NCI-H2171 (cell line): ENCODE data around the gene PLXNA1.

Experiments used
- DNase-seq: peaks from one replicate; lab custom pipeline; 2025; lab: John Stamatoyannopoulos, UW

Gene PLXNA1

DNA sequence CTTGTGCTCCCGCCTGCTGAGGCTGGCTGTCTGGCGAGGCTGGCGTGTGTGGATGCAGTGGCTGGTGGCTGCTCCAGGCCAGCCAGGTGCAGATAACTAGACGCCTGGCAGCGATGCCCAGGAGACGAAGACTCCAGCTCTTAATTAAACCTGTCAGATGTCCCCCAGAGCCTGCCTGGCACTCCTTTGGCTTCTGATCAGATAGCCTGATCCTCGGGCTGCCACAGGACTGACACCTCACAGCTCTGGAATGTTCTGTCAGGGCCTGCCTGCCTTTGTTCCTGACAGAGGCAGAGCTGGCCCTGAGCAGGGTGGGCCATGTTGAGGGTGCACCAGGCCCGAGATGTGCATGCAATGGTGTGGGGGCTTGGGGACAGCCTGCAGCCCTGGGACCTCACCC, 36.5 kb downstream of the PLXNA1 start:
- no peak for DNase-seq

DNA sequence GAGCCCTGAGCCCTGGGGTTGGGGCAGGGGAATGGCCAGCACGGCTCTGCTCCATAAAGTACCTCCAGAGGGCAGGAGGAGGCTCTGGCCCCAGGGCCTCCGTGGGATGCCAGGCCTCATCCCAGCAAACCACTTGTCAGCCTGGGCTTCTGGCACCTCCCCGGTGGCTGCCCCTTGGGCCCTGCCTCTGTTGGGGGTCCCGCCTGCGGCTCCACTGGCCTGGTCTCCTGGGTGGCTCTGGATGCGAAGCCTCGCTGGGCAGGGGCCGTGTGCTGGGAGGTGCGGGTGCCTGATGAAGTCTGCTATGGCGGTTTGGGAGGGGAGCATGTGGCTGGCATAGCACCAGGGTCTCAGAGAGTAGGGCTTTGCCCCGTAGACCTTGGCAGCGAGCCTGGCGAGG, 37.6 kb downstream of the PLXNA1 start:
- no peak for DNase-seq

DNA sequence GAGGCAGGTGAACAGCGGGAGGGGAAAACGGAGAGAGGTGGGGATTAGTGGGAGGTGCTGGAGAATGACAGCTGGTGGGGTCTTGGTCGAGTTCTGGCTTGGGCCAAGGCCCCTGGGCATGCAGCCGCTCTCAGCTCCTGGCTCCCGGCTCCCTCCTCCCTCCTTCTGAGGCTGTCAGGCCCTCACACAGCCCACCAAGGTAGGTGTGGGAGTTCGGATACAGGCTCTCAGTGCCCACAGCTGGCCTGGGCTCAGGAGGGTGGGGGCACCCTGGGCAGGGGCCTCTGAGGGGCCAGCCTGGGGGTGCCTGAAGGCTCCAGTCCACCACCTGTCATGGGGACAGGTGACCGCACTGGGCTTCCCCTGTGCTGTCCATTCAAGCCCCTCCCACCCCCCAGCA, 39.9 kb downstream of the PLXNA1 start:
- no peak for DNase-seq

DNA sequence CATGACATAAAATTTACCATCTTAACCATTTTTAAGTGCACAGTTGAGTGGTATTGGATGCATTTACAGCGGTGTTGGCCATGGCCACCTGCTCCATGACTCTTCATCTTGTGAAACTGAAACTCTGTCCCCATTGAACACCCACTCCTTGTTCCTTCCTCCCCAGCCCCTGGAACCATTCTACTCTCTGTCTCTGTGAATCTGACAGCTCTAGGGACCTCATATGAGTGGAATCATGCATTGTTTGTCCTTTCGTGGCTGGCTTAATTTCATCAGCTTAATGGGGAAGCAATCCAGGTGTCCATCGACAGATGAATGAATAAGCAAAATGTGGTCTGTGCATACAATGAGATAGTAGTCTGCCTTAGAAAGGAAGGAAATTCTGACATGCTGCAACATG, 42.5 kb downstream of the PLXNA1 start:
- DNase-seq: no peak

DNA sequence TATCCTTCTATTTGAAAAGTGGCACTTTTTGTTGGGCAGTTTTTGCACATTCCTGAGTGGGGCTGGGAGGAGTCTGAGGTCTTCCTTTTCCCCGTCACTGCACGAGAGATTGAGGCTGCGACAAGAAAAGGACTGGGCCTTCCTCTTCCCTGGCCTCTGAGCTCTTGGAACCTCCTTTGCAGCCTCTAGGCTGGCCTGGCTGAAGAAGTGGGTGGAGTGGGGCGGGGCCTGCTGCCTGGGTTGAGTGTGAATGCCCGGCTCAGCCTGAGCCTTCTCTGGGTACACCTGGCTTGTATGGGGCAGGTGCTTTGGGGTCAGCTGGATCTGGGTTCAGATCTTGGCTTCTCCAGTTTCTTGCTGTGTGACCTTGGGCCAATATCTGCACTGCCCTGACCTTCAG, 43.1 kb downstream of the PLXNA1 start:
- no peak for DNase-seq

DNA sequence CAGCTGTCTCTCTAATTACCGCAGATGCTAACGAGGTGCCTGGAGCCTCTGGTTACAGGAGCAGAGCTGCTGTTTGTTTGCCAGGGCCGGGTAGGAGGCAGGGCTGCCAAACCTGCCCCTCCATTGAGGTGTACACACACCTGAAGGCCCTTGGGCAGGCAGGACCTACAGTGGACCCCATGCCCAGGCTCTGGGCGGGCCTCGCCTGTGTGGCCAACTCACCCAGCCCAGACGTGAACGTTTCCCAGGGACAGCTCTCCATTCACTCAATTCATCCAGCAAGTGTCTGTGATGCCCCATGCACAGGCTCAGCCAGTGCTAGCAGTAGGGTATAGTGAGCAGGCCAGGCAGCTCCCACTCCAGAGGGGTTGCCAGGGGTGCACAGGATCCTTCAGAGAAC, 43.7 kb downstream of the PLXNA1 start:
- no peak for DNase-seq

DNA sequence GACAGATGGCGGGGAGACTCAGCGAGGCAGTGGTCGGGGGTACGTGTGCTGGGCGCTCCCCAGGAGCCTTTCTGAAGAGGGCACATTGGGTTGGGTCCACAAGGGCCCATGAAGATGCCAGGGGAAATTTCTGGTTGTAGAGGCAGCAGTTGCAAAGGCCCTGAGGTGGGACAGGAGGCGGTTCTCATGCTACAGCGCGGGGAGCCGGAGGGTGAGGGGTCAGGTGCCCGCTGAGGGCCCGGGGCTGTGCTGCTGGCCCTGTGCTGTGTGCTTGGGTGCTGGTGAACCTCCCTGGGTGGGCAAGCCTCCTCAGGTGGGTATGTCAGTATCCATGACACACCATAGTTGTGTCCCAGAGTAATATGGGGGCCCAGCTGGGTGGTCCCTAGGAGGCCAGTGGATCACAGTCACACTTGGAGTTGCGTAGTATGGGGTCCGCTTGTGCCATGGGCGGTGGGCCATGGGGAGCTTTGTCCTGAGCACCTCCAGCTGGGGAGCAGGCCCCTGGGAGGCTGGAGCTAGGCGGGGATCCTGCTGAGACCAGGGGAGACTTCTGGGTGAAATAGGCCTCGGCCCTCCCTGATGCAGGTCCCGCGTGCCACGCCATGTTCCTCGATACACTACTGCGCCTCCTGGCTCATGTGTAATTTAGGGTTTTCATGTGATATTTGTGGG, 44.3 kb downstream of the PLXNA1 start:
- DNase-seq: no peak

DNA sequence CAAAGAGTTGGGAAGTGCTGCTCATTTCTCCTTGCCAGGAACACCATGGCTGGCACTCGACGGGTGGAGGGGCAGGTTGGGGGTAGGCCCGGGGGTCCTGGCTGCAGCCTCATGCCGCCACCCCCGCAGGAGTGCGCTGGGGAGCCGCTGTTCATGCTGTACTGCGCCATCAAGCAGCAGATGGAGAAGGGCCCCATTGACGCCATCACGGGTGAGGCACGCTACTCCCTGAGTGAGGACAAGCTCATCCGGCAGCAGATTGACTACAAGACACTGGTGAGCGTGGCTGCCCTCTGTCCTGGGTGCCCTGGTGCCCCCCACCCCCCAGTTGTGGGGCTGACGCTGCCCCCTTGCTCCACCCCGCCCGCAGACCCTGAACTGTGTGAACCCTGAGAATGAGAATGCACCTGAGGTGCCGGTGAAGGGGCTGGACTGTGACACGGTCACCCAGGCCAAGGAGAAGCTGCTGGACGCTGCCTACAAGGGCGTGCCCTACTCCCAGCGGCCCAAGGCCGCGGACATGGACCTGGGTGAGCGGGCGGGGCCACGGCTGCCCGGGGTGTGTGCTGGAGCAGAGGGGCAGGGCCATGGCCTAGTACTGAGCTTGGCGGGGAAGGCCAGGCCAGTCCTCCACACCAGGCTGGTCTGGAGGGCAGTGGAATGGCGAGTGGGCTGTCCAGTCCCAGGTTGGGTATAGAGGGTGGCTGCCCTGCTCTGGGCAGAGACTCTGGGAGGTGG, 45.1 kb downstream of the PLXNA1 start:
- DNase-seq: no peak

DNA sequence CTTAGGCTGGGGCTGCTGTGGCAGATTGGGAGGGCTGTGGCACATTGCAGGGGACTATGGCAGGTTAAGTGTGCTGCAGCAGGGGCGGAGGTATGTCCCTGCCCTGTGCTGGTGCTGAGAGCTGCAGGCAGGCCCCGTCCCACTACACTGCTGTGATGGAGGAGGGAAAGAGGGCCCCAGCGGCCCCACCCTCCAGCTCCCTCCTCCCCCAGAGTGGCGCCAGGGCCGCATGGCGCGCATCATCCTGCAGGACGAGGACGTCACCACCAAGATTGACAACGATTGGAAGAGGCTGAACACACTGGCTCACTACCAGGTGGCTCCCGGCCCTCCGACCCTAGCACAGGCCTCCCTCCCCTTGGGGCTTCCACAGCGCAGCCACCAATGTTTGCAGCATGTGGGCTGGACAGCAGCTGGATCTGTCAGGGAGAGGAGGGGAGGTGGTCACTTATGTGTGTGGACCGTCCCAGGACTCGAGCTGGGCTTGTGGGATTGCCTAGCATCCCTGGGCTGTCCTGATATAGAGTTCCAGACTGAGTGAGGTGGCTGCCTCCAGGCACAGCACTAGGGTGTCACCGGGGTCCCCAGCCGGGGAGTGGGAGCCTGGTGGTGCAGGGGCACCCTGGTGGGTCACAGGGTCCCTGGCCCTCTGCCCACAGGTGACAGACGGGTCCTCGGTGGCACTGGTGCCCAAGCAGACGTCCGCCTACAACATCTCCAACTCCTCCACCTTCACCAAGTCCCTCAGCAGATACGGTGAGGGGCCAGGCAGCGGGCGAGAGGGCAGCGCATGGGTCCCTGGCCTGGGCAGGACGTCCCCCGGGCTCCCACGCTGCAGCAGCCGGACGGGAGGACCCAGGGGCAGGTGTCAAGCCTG, 46.1 kb downstream of the PLXNA1 start:
- no peak for DNase-seq

DNA sequence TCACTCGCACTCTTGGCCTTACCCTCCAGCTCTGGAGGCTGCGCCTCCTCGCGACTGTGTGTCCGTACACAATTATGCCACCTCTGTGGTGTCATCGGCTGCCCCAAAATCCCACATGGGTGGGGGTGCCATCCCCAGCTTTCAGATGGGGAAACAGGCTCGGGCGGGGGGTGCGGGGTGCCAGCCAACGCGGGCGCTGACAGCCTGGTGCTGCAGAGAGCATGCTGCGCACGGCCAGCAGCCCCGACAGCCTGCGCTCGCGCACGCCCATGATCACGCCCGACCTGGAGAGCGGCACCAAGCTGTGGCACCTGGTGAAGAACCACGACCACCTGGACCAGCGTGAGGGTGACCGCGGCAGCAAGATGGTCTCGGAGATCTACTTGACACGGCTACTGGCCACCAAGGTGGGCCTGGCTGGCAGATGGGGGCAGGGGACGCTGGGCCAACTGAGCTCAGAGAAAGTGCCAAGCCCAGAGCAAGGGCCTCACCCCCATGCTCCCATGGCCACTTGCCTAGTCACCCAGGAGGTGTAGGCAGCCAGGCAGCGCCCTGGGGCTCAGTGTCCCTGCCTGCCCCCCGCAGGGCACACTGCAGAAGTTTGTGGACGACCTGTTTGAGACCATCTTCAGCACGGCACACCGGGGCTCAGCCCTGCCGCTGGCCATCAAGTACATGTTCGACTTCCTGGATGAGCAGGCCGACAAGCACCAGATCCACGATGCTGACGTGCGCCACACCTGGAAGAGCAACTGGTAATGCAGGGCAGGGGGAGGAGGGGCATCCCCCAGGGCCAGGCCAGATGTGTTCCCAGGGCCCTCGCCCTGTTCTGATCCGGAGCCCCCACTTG, 47.0 kb downstream of the PLXNA1 start:
- no peak for DNase-seq

DNA sequence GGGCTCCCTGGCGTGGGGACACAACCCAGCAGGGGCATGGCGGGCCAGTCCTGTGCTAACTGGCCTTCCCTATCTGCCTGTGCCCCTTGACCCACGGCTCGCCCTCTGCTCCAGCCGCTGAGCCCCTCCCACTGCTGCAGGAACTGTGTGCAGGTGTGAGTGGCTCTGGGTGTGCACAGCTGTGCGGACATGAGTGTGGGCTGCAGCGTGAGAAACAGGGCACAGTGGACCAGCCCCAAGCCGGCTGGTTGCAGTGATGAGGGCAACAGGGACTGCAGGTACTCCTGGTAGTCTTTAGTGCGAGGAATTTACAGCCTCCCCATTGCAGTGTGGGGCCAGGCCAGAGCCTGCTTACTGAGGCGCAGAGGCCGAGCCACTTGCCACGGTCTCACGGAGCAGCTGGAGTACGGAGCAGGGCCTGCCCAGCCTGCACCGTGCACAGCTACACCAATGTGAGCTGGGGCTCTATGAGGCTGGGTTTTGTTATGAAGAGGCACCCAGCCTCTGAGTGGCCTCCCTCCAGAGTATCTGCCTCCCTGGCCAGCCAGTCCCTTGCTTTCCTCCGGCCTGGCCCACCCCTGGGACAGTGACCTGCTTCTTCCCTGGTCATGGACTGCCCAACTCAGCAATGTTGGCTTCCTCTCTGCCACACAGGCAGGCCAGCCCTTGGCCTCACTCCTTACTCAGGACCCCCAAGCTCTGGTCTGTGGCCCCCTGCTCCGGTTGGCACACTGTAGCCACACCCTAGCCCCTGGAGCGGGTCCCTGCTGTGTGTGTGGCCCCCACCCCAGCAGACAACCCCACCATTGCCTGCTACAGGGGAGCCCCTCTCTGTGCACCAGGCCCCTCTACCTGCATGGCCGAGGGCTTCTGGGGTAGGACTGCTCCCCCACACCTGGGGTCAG, 47.8 kb downstream of the PLXNA1 start:
- no peak for DNase-seq

DNA sequence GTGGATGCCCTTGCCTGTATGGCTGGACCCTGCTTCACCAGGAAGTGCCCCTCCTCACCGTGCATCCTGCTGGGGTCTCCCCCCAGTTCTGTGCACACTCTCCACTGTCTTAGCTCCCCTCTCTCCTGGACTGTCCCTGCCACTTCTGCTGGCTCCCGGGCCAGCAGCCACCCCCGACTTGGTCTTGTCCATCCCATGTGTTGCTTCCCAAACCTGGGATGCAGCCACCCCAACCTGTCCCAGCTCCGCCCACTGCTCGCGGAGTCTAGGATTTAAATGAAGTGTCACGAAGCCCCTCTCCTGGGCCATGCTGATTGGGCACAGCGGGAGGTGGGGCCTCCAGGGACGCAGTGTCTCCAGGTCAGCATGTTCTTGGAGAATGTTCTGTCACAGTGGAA, 48.5 kb downstream of the PLXNA1 start:
- DNase-seq: no peak

DNA sequence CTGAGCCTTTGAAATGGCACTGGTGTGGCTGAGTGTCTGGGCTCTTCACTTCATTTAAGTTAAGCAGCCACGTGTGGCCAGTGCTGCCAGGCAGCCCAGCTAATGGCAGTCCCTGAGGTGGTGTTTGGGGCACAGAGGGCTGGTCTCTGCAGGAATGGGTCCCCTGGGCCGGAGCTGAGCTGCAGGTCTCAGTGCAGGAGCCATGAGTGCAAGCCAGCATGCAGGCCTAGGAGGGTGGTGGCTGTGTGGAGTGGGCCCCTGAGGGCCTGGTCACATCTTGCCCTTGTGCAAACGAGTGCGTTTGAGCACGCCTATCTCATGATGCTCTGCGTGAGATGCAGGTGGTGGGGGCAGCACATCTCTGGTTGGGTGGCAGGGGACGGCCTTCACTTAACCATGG, 48.9 kb downstream of the PLXNA1 start:
- DNase-seq: no peak

DNA sequence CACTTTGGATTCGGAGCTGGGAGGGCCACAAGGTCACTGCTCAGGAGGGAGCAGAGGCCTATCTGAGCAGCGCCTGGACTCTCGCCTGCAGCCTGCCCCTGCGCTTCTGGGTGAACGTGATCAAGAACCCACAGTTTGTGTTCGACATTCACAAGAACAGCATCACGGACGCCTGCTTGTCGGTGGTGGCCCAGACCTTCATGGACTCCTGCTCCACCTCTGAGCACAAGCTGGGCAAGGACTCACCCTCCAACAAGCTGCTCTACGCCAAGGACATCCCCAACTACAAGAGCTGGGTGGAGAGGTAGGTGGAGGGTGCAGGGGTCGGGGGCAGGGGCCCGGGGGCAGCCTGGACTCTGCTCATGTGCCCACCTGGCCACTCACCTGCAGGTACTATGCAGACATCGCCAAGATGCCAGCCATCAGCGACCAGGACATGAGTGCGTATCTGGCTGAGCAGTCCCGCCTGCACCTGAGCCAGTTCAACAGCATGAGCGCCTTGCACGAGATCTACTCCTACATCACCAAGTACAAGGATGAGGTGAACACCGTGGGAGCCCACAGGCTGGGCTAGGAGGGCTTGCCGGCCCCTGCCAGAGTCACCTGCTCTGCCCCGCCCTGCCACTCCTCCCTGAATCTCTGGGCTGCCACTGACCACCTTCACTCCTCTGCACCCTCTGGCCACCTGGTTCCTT, 49.5 kb downstream of the PLXNA1 start:
- DNase-seq: no peak
